Vagina (tissue), 2 donors: Measurements from ENCODE around the gene MEGF10. TPM values are rescaled to one million over a fixed set of nuclear protein-coding genes. Genes with fewer than 3 reads are reported as not detected.

Experiments used
- DNase-seq, 2 donors: peaks; one replicate each; pipeline ENCODE4 v3.0.0-alpha.2; 2017; ENCODE audit errors: extremely low spot score in 2 of 2
- H3K27ac ChIP-seq: fragments of 200-600 bp; sonication (generic); one replicate; pipeline ENCODE4 v1.5.1; 2019
- H3K27me3 ChIP-seq: fragments of 200-600 bp; sonication (generic); one replicate; pipeline ENCODE4 v1.5.1; 2019
- H3K36me3 ChIP-seq, 2 donors: fragments of 200-600 bp; sonication (generic); one replicate each; pipeline ENCODE4 v1.5.1; 2017 to 2019
- H3K4me1 ChIP-seq: fragments of 200-600 bp; sonication (generic); one replicate; pipeline ENCODE4 v1.5.1; 2019
- H3K4me3 ChIP-seq, 2 donors: fragments of 200-600 bp; sonication (generic); 1 replicate in 1 of 2; 2 replicates in 1 of 2; pipeline ENCODE4 v1.5.1; 2016 to 2019
- H3K9me3 ChIP-seq: fragments of 200-600 bp; sonication (generic); one replicate; pipeline ENCODE4 v1.5.1; 2019
- POLR2A ChIP-seq, 2 donors: fragments of 450-650 bp; IDR thresholded peaks; one replicate each; pipeline ENCODE4 v1.6.1; 2017; ENCODE audit warnings: antibody characterized with exemption in 2 of 2, mild to moderate bottlenecking in 2 of 2, moderate library complexity in 2 of 2
- POLR2AphosphoS5 ChIP-seq, 2 donors: sonication (generic); formaldehyde crosslinking; IDR thresholded peaks; one replicate each; pipeline ENCODE4 v1.9.0; 2017; ENCODE audit warnings: antibody characterized with exemption in 2 of 2, mild to moderate bottlenecking in 2 of 2, low read depth in 1 of 2; ENCODE audit not compliant: insufficient read depth in 1 of 2
- intact Hi-C: fragments of 100-400 bp; cut with DNase I; formaldehyde crosslinking; loops from one replicate; pipeline ENCODE4 v1.15.1; 2023
- total RNA-seq: library from RNA; depleted of rRNA; stranded (reverse); fragments of >200 nt; gene quantifications from one replicate; pipeline ENCODE4 v1.2.3, GENCODE V29; 2016
- TF ChIP-seq, protein P1 (sequence below), 3 experiments: fragments of 450-650 bp in 2 of 3; fragments of 200-600 bp in 1 of 3; sonication (generic) in 1 of 3; IDR thresholded peaks; one replicate each; pipeline ENCODE4 v1.5.1; 2017 to 2019; ENCODE audit warnings: antibody characterized with exemption in 3 of 3, mild to moderate bottlenecking in 2 of 3, moderate library complexity in 2 of 3

The MEGF10 gene
- total RNA-seq, 1 donor from 2014 or later: 0.74 TPM

DNA sequence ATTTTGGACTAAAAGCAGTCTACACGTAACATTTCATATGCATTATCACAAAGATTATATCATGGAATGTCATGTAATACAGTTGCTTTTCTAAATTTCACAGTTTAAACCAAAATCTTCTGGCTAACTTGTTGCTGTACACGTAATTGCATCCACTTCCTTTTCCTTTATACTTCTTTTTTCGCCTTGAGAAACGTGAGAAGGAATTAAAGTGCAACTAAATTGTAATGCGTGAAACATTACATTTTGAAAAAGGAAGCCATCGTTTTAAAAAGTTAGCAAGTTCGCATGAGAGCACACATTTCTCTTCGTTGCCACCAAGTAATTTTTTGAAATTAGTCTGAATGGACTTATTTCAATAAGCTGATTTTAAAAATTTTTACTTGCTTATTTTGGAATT, 80.0 kb downstream of the MEGF10 start:
- TF ChIP-seq, protein P1, sequence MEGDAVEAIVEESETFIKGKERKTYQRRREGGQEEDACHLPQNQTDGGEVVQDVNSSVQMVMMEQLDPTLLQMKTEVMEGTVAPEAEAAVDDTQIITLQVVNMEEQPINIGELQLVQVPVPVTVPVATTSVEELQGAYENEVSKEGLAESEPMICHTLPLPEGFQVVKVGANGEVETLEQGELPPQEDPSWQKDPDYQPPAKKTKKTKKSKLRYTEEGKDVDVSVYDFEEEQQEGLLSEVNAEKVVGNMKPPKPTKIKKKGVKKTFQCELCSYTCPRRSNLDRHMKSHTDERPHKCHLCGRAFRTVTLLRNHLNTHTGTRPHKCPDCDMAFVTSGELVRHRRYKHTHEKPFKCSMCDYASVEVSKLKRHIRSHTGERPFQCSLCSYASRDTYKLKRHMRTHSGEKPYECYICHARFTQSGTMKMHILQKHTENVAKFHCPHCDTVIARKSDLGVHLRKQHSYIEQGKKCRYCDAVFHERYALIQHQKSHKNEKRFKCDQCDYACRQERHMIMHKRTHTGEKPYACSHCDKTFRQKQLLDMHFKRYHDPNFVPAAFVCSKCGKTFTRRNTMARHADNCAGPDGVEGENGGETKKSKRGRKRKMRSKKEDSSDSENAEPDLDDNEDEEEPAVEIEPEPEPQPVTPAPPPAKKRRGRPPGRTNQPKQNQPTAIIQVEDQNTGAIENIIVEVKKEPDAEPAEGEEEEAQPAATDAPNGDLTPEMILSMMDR (IDR thresholded peaks at IDR 0.05): no peak
- no peak for TF ChIP-seq POLR2A (IDR thresholded peaks at IDR 0.05)
- no peak for TF ChIP-seq POLR2AphosphoS5 (IDR thresholded peaks at IDR 0.05; ENCODE audit: insufficient read depth in 1 of 2, low read depth in 1 of 2)
- no peaks in the 10 kb centered on the region for H3K36me3 ChIP-seq
- DNase-seq: no peak
- H3K4me3 ChIP-seq: no peak overlapping the region
- H3K4me1 ChIP-seq: no peaks in the 10 kb centered on the region
- intact Hi-C loops: no loop called here
- H3K27ac ChIP-seq: no peak overlapping the region
- no peaks in the 10 kb centered on the region for H3K27me3 ChIP-seq
- H3K9me3 ChIP-seq: no peaks in the 10 kb centered on the region

DNA sequence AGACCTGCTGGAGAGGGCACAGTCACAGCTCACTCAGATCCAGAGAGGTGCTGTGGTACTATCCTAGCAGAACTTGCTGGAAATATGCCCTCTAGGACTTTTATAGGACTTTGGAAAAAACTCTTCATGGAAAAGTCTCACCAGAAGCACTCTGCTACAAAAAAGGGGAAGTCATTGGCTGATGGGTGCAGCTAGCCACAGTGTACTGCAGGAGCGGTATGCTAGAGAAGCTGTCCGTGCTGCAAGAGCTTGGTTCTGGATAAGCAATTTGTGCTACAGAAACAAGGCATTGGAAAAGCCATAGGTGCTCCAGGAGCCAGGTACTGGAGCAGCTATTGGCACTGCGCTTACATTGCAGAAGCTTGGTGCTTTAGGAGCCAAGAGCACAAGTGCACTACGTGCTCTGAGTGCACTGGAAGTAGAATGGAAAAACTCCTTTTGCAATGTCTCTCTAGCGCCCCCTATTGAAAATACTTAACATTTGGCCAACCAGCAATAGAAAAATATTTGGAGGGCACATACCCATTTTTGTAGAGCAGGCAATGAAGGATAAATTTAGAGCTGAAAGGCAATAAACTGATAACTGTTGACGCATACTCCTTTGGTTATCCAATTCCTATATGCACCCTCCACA, 83.4 kb downstream of the MEGF10 start:
- Histone ChIP-seq H3K27me3 (no peaks in the 10 kb centered on the region), H3K36me3 (no peaks in the 10 kb centered on the region), H3K27ac (no peak overlapping the region), H3K9me3 (no peaks in the 10 kb centered on the region), H3K4me1 (no peaks in the 10 kb centered on the region), H3K4me3 (no peak overlapping the region)
- intact Hi-C loops: no loop called here
- TF ChIP-seq, protein P1 (IDR thresholded peaks at IDR 0.05): no peak
- TF ChIP-seq POLR2AphosphoS5 (IDR thresholded peaks at IDR 0.05; ENCODE audit: insufficient read depth in 1 of 2, low read depth in 1 of 2) (no peak), POLR2A (IDR thresholded peaks at IDR 0.05) (no peak)
- no peak for DNase-seq

DNA sequence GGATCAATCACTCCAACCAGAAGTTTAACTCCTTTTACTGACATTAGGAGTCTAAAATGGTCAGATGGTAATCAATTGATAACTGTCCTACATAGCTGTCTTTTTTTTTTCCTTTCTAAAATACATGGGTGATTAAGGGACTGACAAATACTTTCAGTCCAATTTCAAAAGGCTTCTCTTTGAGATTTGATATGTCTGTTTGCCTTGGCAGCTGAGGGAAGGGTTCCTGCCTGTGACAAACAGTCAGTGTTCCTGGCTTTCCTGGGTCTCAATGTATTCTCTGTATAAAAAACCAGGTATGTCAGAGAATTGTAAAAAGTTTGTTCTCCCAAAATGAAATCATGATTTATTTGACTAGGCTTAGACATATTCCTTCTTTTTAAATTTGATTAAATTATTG, 84.5 kb downstream of the MEGF10 start:
- intact Hi-C loops: no loop called here
- no peak overlapping the region for H3K27ac ChIP-seq
- H3K36me3 ChIP-seq: no peaks in the 10 kb centered on the region
- H3K9me3 ChIP-seq: no peaks in the 10 kb centered on the region
- no peaks in the 10 kb centered on the region for H3K27me3 ChIP-seq
- DNase-seq: no peak
- H3K4me3 ChIP-seq: no peak overlapping the region
- no peaks in the 10 kb centered on the region for H3K4me1 ChIP-seq
- TF ChIP-seq POLR2A (IDR thresholded peaks at IDR 0.05) (no peak), POLR2AphosphoS5 (IDR thresholded peaks at IDR 0.05; ENCODE audit: insufficient read depth in 1 of 2, low read depth in 1 of 2) (no peak)
- TF ChIP-seq, protein P1 (IDR thresholded peaks at IDR 0.05): no peak

DNA sequence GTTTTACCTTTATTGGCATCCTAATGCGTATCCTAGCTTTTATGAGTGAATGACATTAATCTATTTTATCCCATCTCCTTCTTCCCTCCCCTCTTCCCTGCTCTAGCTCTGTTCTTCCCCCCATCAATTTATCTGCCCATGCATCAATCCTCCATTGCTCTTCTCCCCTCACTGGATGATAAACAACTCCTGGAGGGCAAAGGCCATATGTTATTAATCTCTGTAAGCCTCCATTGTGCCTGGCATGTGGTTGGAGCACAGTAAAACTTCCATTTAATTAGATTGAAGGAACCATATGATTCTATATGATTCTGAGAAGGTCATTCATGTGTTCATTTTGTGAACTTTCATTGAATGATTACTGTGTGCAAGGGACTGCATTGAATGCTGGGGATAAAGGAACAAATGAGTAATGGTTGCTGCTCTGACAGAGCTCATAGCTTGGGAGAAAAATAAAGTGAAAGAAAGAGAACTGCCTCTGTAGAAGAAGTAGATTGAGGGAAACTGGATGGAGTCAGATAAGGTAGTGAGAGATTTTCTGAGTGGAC, 85.0 kb downstream of the MEGF10 start:
- no peak for TF ChIP-seq POLR2AphosphoS5 (IDR thresholded peaks at IDR 0.05; ENCODE audit: insufficient read depth in 1 of 2, low read depth in 1 of 2)
- TF ChIP-seq POLR2A (IDR thresholded peaks at IDR 0.05): no peak
- TF ChIP-seq, protein P1 (IDR thresholded peaks at IDR 0.05): no peak
- intact Hi-C loops: no loop called here

DNA sequence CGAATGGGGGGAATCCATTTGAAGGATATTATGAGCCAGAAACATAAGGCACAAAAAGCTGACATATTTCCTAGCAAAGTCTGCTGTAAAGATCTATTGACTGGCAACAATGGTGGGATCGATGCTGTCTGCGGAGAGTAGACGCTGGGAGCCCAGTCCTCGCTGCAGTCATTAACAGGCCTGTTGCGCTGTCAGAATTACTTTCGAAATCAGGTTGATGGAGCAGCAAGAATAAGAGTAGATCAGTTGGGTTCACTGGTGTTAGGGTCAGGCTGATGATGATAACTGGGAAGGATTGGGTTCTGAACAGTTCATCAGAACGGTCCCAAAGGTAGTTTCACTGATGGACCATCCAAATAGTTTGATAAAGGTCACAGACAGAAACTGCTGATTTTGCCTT, 87.1 kb downstream of the MEGF10 start:
- Histone ChIP-seq H3K9me3 (no peaks in the 10 kb centered on the region), H3K4me1 (no peaks in the 10 kb centered on the region), H3K27ac (no peak overlapping the region), H3K4me3 (no peak overlapping the region), H3K36me3 (no peaks in the 10 kb centered on the region), H3K27me3 (no peaks in the 10 kb centered on the region)
- no peak for DNase-seq
- intact Hi-C loops: no loop called here
- TF ChIP-seq POLR2A (IDR thresholded peaks at IDR 0.05) (no peak), POLR2AphosphoS5 (IDR thresholded peaks at IDR 0.05; ENCODE audit: insufficient read depth in 1 of 2, low read depth in 1 of 2) (no peak)
- TF ChIP-seq, protein P1 (IDR thresholded peaks at IDR 0.05): no peak

More for the DNA sequence above, 85.0 kb downstream of the MEGF10 start:
- no peak for DNase-seq
- Histone ChIP-seq H3K4me3 (no peak overlapping the region), H3K36me3 (no peaks in the 10 kb centered on the region), H3K27ac (no peak overlapping the region), H3K9me3 (no peaks in the 10 kb centered on the region), H3K4me1 (no peaks in the 10 kb centered on the region), H3K27me3 (no peaks in the 10 kb centered on the region)
